NCI-H1930 (cell line): ENCODE data around the gene ARPP21.

ENCODE experiments used
- DNase-seq, 2 experiments: peaks; one replicate each; lab custom pipeline; 2025; lab: John Stamatoyannopoulos, UW

The ARPP21 gene

GRCh38 chr3:35641920-35642527 is 2.7 kb downstream of the ARPP21 start:
- no peak for DNase-seq

GRCh38 chr3:35643495-35643894 is 4.2 kb downstream of the ARPP21 start:
- DNase-seq: no peak

DNA sequence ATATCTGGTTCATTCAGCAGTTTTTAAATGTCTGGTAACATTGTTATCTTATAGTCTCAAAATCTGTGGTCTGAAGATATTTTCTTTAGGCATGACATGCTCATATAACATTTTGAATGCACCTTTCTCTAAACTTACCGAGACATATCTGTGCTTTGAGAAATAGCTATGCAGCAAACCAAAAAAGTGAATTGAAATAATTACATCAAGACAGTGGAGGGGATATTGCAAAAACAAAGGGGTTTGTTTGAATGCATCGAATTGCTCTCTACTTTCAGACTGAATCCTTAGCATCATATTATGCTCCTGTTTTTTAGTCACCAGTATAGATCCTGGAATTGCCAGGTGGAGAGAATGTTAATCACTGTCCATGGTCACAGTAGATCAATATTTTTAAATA is 5.1 kb downstream of the ARPP21 start:
- no peak for DNase-seq

DNA sequence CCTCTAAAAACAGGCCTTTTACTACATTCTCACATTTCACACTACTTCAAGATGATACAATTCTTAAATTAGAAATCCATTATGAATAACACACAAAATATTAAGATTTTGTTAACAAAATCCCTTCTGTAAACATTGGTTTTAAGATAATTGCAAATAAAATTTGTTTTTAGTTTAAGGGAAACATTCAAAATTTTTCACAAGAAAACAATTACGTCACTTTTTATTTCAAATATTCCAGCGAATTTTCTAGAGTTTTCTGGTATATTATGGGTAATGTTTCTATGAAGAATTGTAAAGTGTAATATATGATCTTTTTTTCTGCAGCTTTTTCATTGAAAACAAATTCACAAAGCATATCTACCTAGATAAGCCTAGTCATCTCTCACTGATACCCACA is 5.9 kb downstream of the ARPP21 start:
- DNase-seq: no peak

GRCh38 chr3:35646081-35646480 is 6.8 kb downstream of the ARPP21 start:
- DNase-seq: no peak

DNA sequence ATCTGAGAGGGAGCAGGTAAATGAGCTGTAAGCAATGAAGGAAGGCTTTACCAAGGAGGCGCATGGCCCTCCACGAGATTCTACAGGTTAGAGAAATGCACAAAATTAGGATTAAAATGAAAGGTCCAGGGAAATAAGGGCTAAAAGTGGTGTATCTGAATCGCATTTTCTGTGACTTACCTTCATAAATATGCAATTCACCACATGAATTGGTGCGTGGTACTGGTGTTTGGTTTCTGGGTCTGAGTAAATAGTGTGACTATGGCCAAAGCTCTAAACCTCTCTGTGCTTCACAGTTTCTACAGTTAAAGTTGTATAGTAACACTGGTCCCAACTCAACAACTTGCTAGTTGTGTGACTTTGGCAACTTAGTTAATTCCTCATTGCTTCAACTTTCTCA is 8.1 kb downstream of the ARPP21 start:
- DNase-seq: no peak

- DNase-seq: no peak
Measured at GRCh38 chr3:35648347-35648746, 9.0 kb downstream of the ARPP21 start.

- DNase-seq: no peak
Measured at GRCh38 chr3:35649405-35649804, 10.1 kb downstream of the ARPP21 start.

DNA sequence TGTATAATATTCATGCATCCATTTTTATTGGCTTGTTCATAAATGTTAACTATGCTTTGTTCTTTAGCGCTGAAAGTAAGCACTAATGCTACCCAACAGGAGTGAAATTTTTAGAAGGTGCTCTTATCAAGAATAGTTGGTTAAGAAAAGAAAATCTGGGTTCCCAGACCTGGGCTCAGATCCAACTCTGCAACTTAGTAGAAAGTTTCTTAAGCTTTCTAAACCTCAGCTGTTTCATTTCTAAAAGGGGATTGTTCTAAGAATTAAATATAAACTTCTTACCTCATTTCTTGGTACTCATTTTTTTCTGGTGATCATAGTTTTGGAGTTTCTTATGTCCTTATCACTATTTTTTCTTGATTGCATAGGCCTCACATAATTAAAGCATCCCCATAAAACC is 12.1 kb downstream of the ARPP21 start:
- DNase-seq: no peak

DNA sequence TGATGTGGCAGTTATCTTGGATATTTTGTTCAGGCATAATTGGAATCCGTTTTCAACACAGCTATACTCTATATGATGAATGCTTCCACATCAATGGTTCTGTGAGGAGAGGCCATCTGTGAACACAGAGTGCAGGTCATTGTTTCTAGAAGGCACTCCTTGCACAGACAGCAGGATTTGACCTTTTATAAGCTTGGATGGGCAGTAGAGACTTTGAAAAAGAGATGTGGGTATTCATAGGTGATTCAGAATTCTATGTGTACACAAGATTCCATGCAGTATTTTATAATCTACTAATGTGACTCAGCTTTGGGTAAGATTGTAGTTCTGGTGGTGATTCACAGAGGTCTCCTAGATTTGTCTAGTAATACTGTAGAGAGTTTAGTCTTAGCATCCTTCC is 12.5 kb downstream of the ARPP21 start:
- DNase-seq: no peak

DNA sequence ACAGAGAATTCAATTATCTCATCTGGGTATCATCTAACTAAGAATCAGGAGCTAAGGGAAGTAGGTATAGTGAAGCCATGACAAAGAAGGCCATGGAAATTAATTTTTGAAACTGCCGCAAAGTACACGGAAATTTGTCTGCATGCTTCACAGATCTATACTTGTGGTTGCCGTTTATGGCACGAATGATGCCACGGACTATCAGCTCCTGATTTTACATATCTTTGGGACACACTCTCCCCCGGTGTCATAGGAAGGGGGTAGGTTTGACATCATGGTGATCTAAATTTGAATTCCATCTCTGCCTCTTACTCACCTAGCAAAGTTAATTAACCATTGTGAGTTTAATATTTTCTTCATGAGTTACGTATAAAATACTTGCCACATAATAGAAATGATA is 14.0 kb downstream of the ARPP21 start:
- no peak for DNase-seq

GRCh38 chr3:35654476-35654875 is 15.2 kb downstream of the ARPP21 start:
- no peak for DNase-seq

GRCh38 chr3:35658686-35659085 is 19.4 kb downstream of the ARPP21 start:
- no peak for DNase-seq

DNA sequence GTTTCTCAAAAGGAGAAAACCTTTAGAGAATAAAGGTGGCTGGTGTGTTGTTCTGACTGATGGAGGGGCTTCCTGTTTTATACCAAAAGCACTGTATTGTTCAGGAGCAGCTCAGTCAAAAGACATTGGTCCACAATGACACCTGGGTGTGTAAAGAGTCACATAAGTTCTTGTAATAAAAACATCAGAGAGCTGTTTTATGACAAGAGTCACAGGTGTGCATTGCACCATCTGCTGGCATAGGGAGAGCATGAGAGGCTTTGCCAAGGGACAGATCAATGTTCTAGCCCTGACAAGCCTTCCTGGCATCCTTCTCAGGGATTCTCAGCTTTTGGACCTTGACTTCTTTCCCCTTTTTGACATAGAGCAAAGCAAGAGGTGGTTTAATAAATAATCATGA is 20.4 kb downstream of the ARPP21 start:
- DNase-seq: no peak

DNA sequence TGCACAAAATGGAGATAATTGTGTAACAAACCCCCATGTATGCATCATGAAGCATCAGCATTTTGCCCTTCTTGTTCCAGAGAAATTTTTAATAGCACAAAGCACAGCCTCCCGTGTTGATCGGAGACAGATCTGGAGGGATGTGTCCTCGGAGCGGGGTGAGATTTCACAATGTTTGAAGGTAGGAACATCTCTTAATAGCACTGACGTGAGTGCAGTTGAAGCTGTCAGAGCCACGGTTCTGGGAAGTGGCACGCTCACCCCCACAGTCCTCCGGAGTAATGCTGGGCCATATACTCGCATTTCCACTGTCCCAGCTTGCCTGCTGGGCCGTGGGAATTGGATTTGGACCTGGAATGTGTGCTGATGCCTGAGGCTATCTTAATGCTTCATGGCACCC is 24.1 kb downstream of the ARPP21 start:
- no peak for DNase-seq

DNA sequence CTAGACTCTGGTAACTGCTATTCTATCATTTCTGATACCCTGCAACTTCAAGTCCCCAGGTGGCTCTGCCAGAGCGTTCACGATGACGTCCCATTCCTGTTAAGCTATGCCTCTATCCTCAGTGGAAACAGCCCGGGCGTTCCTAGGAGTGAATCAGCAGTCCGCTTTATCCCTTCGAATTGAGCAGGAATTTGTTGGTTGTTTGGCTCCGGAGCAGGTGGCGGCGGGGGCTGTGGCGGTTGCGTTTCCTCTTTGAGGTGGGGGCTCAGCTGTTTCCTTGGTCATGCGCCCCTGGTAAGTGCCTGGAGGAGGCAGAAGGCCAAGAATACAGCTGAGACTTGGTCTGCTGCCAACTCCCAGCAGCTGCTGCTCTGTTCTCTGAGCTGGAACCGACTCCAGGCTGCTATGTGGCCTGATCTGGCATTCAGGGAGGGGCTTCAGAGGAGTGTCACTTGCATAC is 25.2 kb downstream of the ARPP21 start:
- DNase-seq: no peak

- DNase-seq: no peak
Measured at GRCh38 chr3:35665390-35666055, 26.2 kb downstream of the ARPP21 start.

- no peak for DNase-seq
Measured at GRCh38 chr3:35666888-35667287, 27.6 kb downstream of the ARPP21 start.

DNA sequence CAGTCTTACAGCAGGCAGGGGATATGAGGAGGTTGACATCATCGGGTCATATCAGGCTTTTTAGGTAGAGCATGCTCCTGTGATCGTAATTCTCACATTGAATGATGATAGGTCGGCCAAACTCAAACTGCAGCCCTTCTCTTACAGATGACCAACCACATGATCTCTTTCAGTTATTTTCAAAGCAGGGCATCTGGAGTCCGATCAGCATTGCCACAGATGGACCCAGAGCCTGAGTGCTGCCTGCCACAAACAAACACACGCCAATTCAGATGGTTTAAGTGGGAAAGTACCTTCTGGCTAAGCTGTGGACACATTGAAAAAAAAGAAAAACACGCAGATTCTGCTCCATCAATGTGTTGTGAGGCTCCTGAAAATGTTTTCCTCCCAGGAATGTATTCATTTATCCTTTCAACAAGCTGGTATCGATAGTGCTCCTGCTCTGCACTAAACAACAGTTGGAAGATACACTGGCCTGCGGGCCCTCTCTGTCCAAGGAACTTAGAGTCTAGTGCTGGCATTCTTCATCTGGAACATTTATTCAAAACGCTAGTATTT is 31.2 kb downstream of the ARPP21 start:
- DNase-seq: no peak

GRCh38 chr3:35671483-35671882 is 32.2 kb downstream of the ARPP21 start:
- DNase-seq: no peak

DNA sequence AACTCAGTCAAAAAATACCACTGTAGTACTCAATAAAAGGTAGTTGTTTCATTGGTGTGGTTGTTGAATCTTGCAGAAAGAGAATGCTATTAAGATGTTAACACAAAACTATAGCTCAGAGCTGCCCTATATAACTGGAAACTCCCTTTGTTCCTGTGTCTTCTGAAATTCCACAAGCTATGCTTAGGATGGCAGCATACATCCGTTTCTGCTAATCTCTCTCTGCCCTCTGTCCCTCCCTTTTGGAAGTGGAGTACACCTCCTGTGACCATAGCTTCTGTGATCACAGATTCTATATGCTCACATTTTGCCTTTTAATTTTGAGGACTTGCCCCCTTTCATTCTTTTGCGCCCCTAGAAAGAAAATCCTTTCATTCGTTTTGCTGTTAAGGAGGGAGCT is 33.7 kb downstream of the ARPP21 start:
- no peak for DNase-seq

GRCh38 chr3:35674451-35675109 is 35.3 kb downstream of the ARPP21 start:
- DNase-seq: no peak

GRCh38 chr3:35675206-35675605 is 35.9 kb downstream of the ARPP21 start:
- DNase-seq: no peak
